Measurements from ENCODE around the gene CPA2.

Gene CPA2

DNA sequence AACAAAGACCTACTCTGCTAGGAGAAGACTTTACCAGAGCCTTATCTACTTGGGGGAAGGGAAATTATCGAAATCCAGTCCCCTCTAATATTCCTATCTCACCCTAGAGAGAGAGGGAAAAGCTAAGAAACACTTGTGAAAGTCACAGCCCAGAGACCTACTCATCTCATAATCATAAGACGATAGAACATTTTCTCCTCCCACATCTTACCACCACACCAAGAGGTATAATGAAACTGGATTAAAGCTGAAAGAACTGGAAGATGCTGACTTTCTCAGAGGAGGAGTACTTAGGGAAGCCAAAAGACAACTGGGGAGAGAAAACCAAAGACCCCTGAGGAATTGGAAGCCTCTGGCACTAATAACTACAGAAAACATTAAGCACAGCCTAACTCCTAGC lies 67.2 kb downstream of the CPA2 start:
- no peak for DNase-seq (ENCODE audit: extremely low read depth, insufficient read length)
- TF ChIP-seq CTCF (IDR thresholded peaks at IDR 0.05; ENCODE audit: insufficient read depth, low read length, poor library complexity, severe bottlenecking), result no peak
- Histone ChIP-seq H3K4me3 (replicated peaks; ENCODE audit: low read depth, low read length) (no peak overlapping the region), H3K36me3 (ENCODE audit: control insufficient read depth, insufficient read depth, low read length) (no peaks in the 10 kb centered on the region), H3K27me3 (replicated peaks; ENCODE audit: control insufficient read depth, insufficient read depth, low read length) (no peaks in the 10 kb centered on the region)

DNA sequence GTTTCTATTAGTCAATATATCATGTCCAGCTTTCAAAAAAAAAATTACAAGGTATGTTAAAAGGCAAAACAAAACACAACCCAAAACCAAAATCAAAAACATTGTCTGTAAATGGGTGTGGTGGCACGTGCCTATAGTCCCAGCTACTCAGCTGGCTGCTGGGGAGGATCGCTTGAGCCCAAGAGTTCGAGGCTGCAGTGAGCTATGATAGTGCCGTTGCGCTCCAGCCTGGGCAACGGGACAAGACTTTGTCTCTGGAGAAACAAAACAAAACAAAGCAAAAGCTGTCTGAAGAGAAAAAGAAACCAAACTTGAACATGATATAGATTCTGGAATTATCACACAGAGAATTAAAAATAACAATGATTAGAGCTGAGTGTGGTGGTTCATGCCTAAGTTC lies 67.6 kb downstream of the CPA2 start:
- no peak overlapping the region for H3K4me3 ChIP-seq (replicated peaks; ENCODE audit: low read depth, low read length)
- DNase-seq (ENCODE audit: extremely low read depth, insufficient read length), result no peak
- H3K36me3 ChIP-seq (ENCODE audit: control insufficient read depth, insufficient read depth, low read length), result no peaks in the 10 kb centered on the region
- TF ChIP-seq CTCF (IDR thresholded peaks at IDR 0.05; ENCODE audit: insufficient read depth, low read length, poor library complexity, severe bottlenecking), result no peak
- H3K27me3 ChIP-seq (replicated peaks; ENCODE audit: control insufficient read depth, insufficient read depth, low read length), result no peaks in the 10 kb centered on the region

- Histone ChIP-seq H3K4me3 (replicated peaks; ENCODE audit: low read depth, low read length) (no peak overlapping the region), H3K36me3 (ENCODE audit: control insufficient read depth, insufficient read depth, low read length) (no peaks in the 10 kb centered on the region), H3K27me3 (replicated peaks; ENCODE audit: control insufficient read depth, insufficient read depth, low read length) (no peaks in the 10 kb centered on the region)
- no peak for DNase-seq (ENCODE audit: extremely low read depth, insufficient read length)
- TF ChIP-seq CTCF (IDR thresholded peaks at IDR 0.05; ENCODE audit: insufficient read depth, low read length, poor library complexity, severe bottlenecking), result no peak
These were observed 70.8 kb downstream of the CPA2 start for GRCh38 chr7:130337410-130337971.

DNA sequence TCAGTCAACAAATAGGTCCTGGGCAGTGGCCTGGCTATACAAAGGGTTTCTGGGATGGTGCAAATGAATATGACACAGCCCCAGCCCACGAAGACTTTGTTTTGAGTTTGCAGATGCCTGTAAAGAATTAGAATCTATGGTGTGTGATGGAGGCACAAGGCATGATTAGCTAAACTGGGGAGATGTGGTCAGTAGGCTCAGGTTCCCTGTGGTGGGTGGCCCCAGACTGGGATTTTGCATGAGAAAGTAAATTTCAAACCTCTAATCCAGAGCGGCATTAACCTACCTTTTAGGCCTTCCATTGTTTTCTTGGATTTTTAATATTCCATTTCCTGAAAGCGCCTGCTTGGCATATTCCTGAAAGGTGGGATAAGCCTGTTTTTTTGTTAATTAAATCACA lies 71.6 kb downstream of the CPA2 start:
- no peak for TF ChIP-seq CTCF (IDR thresholded peaks at IDR 0.05; ENCODE audit: insufficient read depth, low read length, poor library complexity, severe bottlenecking)
- H3K27me3 ChIP-seq (replicated peaks; ENCODE audit: control insufficient read depth, insufficient read depth, low read length), result no peaks in the 10 kb centered on the region
- H3K4me3 ChIP-seq (replicated peaks; ENCODE audit: low read depth, low read length), result no peak overlapping the region
- no peaks in the 10 kb centered on the region for H3K36me3 ChIP-seq (ENCODE audit: control insufficient read depth, insufficient read depth, low read length)
- DNase-seq (ENCODE audit: extremely low read depth, insufficient read length), result no peak
